MCF 10A (cell line): ENCODE data around the gene NEURL1. TPM values are rescaled to one million over a fixed set of nuclear protein-coding genes. Genes with fewer than 3 reads are reported as not detected.

ENCODE experiments used
- BruUV-seq: library from RNA; stranded (reverse); fragments of 400-500 nt; replicated peaks from 2 replicates; lab custom pipeline; 2021; lab: Mats Ljungman, UMichigan
- CTCF ChIA-PET: fragments of 300-600 bp; sonication (Branson Sonifier 250); formaldehyde crosslinking; extraction: SDS; loops from one replicate; lab custom pipeline; 2021; ENCODE audit warnings: antibody characterized with exemption, inconsistent platforms; lab: Yijun Ruan, JAX
- POLR2A ChIA-PET: fragments of 300-600, 350-650 bp; sonication (Branson Sonifier 250); formaldehyde crosslinking; extraction: SDS; loops from one replicate; lab custom pipeline; 2020; ENCODE audit warnings: antibody characterized with exemption, inconsistent platforms; lab: Yijun Ruan, JAX
- DNase-seq: peaks from one replicate; pipeline ENCODE4 v3.0.0-alpha.2; 2018; ENCODE audit not compliant: unreplicated experiment
- H3K27ac Mint-ChIP-seq: one replicate; pipeline ENCODE4 v1.8.0; 2022; ENCODE audit warnings: mild to moderate bottlenecking, low read depth, mixed read lengths; ENCODE audit not compliant: unreplicated experiment
- H3K27me3 Mint-ChIP-seq: one replicate; pipeline ENCODE4 v1.8.0; 2022; ENCODE audit warnings: mixed read lengths; ENCODE audit not compliant: insufficient read depth, unreplicated experiment
- H3K36me3 Mint-ChIP-seq: one replicate; pipeline ENCODE4 v1.8.0; 2022; ENCODE audit warnings: mild to moderate bottlenecking, moderate library complexity, mixed read lengths; ENCODE audit not compliant: insufficient read depth, unreplicated experiment
- H3K4me1 Mint-ChIP-seq: one replicate; pipeline ENCODE4 v1.8.0; 2022; ENCODE audit warnings: mixed read lengths; ENCODE audit not compliant: insufficient read depth, unreplicated experiment
- H3K4me3 Mint-ChIP-seq: one replicate; pipeline ENCODE4 v1.8.0; 2022; ENCODE audit warnings: mild to moderate bottlenecking, moderate library complexity, mixed read lengths; ENCODE audit not compliant: unreplicated experiment
- H3K9me3 Mint-ChIP-seq: one replicate; pipeline ENCODE4 v1.8.0; 2022; ENCODE audit warnings: mixed read lengths; ENCODE audit not compliant: unreplicated experiment
- intact Hi-C: fragments of 100-400 bp; cut with micrococcal nuclease; formaldehyde crosslinking; loops from 2 replicates; pipeline ENCODE4 v1.14.1; 2022
- total RNA-seq: library from RNA; stranded (reverse); gene quantifications from 2 replicates; pipeline ENCODE4 v1.2.3, GENCODE V29; 2022
- TF ChIP-seq, protein P1 (sequence below): fragments of 200-600 bp; IDR thresholded peaks from one replicate; pipeline ENCODE4 v1.8.0; 2022; ENCODE audit warnings: antibody characterized with exemption, mild to moderate bottlenecking; ENCODE audit not compliant: unreplicated experiment

The NEURL1 gene
- total RNA-seq, 1 experiment from 2014 or later: not detected

DNA sequence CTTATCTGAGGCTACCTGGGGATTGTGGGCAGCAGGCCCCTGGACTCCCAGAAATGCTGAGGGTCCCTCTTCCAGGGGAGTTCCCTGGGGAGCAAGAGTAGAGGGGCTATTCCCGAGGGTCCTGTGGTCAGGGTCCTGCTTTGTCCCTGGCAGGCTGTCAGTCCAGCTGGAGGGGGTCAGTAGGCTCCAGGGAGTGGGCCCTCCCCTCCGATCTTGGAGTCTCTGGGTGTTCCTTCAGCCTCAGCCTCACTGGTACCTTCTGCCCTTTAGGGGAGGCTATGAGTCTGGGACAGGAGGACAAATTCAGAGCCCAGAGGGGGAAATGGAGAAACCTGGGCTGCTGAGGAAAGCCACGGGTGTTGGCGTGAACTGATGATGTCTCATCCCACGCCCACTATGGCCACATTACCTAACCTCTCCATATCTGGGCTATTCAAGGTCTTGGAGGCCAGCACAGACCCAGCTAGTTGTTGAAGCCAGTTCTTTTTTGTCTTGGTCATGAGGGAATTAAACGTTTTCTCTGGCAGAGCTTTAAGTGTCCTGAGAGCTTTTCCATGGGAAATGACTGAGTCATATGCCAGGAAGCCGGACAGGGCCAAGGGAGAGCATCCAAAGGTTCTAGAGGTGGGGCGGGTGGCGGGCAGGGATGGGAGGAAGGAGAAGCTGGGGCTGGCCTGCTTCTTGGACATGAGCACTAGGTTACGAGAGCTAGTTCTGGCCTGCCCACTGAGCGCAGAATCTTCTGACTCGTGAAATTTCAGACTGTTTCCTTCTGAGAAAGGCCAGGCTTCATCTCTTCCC, 47.5 kb upstream of the NEURL1 start:
- peak; percentile 51 for DNase-seq
- BruUV-seq: TSS peak; percentile 65
- ChIA-PET POLR2A (interaction anchor here (0.6 to 2.2 kb wide), 2 partner anchors 11 to 39 kb away, joined by 3 to 5 read pairs; no protein-coding TSS in a partner anchor), CTCF (interaction anchor here (0.6 kb wide), 2 partner anchors 11 to 1275 kb away, joined by 3 read pairs; no protein-coding TSS in a partner anchor)
- Mint-ChIP-seq H3K27ac (peak overlapping the region; percentile 46), H3K27me3 (no peaks in the 10 kb centered on the region), H3K4me3 (no peak overlapping the region), H3K9me3 (no peaks in the 10 kb centered on the region), H3K4me1 (peaks cover 18% of the 10 kb centered on the region), H3K36me3 (peaks cover 80% of the 10 kb centered on the region)
- intact Hi-C loops: loop anchor here (5.0 kb wide), 1 partner anchor 36 kb away; no protein-coding TSS in a partner anchor
- TF ChIP-seq, protein P1, sequence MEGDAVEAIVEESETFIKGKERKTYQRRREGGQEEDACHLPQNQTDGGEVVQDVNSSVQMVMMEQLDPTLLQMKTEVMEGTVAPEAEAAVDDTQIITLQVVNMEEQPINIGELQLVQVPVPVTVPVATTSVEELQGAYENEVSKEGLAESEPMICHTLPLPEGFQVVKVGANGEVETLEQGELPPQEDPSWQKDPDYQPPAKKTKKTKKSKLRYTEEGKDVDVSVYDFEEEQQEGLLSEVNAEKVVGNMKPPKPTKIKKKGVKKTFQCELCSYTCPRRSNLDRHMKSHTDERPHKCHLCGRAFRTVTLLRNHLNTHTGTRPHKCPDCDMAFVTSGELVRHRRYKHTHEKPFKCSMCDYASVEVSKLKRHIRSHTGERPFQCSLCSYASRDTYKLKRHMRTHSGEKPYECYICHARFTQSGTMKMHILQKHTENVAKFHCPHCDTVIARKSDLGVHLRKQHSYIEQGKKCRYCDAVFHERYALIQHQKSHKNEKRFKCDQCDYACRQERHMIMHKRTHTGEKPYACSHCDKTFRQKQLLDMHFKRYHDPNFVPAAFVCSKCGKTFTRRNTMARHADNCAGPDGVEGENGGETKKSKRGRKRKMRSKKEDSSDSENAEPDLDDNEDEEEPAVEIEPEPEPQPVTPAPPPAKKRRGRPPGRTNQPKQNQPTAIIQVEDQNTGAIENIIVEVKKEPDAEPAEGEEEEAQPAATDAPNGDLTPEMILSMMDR: no peak

DNA sequence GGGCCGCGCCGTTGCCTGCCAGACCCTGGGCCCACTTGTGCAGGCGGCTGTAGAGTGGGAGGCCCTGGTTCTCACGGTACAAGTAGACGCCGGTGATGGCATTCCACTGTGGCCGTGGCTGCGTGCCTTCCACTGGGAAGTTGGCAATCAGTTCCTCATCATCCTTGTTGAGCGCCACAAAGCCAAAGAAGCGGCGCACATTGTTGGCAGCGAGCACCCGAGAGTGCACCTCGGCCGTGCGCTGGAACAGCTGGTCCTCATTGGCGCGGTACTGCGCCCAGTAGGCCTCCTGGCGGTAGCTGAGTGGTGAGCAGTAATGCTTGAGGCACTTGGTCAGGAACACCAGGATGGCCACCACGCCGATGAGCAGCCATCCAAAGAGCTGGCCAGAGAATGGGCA, 46.3 kb upstream of the NEURL1 start:
- Mint-ChIP-seq H3K27me3 (no peaks in the 10 kb centered on the region), H3K9me3 (no peaks in the 10 kb centered on the region), H3K4me3 (no peak overlapping the region), H3K27ac (no peak overlapping the region), H3K36me3 (peaks cover 72% of the 10 kb centered on the region), H3K4me1 (peaks cover 25% of the 10 kb centered on the region)
- ChIA-PET CTCF (no interaction called here), POLR2A (interaction anchor here (2.2 kb wide), 1 partner anchor 12 kb away, joined by 5 read pairs; no protein-coding TSS in a partner anchor)
- TF ChIP-seq, protein P1: no peak
- BruUV-seq: no TSS peak
- intact Hi-C loops: loop anchor here (5.0 kb wide), 1 partner anchor 35 kb away; no protein-coding TSS in a partner anchor
- no peak for DNase-seq

- intact Hi-C loops: loop anchor here (5.0 kb wide), 1 partner anchor 34 kb away; no protein-coding TSS in a partner anchor
- Mint-ChIP-seq H3K9me3 (no peaks in the 10 kb centered on the region), H3K4me1 (peaks cover 25% of the 10 kb centered on the region), H3K27me3 (no peaks in the 10 kb centered on the region), H3K36me3 (peaks cover 58% of the 10 kb centered on the region), H3K4me3 (no peak overlapping the region), H3K27ac (peak overlapping the region; percentile 5)
- POLR2A ChIA-PET: interaction anchor here (0.7 kb wide), 1 partner anchor 15 kb away, joined by 3 read pairs; no protein-coding TSS in a partner anchor
- CTCF ChIA-PET: interaction anchor here (0.6 to 0.9 kb wide), 2 partner anchors 94 to 286 kb away, joined by 3 read pairs; no protein-coding TSS in a partner anchor
- TF ChIP-seq, protein P1: no peak
- peak; percentile 75 for DNase-seq
- no TSS peak for BruUV-seq
Measured at GRCh38 chr10:103448746-103449145, 44.8 kb upstream of the NEURL1 start.
